Muscle layer of duodenum (tissue), 2 donors: ENCODE results near the gene ZFYVE27.

ENCODE experiments used
- H3K27ac ChIP-seq: one replicate; pipeline ENCODE4 v1.7.0; 2013; ENCODE audit warnings: mild to moderate bottlenecking, low read length
- H3K27me3 ChIP-seq: one replicate; pipeline ENCODE4 v1.7.0; 2013; ENCODE audit warnings: low read depth, mild to moderate bottlenecking, control low read depth, low read length
- H3K36me3 ChIP-seq, 2 donors: one replicate each; pipeline ENCODE4 v1.7.0; 2013; ENCODE audit warnings: low read length in 2 of 2, control low read depth in 1 of 2, mild to moderate bottlenecking in 1 of 2; ENCODE audit not compliant: insufficient read depth in 2 of 2, control insufficient read depth in 1 of 2
- H3K4me1 ChIP-seq, 2 donors: one replicate each; pipeline ENCODE4 v1.7.0; 2013; ENCODE audit warnings: low read length in 2 of 2, mild to moderate bottlenecking in 2 of 2, control low read depth in 1 of 2, moderate library complexity in 1 of 2; ENCODE audit not compliant: insufficient read depth in 2 of 2, control insufficient read depth in 1 of 2
- H3K4me3 ChIP-seq, 2 donors: one replicate each; pipeline ENCODE4 v1.7.0; 2013; ENCODE audit warnings: low read length in 2 of 2, low read depth in 1 of 2, mild to moderate bottlenecking in 1 of 2
- H3K9me3 ChIP-seq, 2 donors: one replicate each; pipeline ENCODE4 v1.7.0; 2013; ENCODE audit warnings: low read length in 2 of 2, control low read depth in 1 of 2, mild to moderate bottlenecking in 1 of 2; ENCODE audit not compliant: control insufficient read depth in 1 of 2
- donor health status: healthy.

The ZFYVE27 gene

GRCh38 chr10:97734021-97734420 lies 2.9 kb upstream of the ZFYVE27 start:
- H3K9me3 ChIP-seq = no peaks in the 10 kb centered on the region
- no peaks in the 10 kb centered on the region for H3K36me3 ChIP-seq
- no peak overlapping the region for H3K27ac ChIP-seq
- H3K4me1 ChIP-seq = peaks cover 5 to 22% of the 10 kb centered on the region in 2 donors
- no peaks in the 10 kb centered on the region for H3K27me3 ChIP-seq
- no peak overlapping the region for H3K4me3 ChIP-seq

- Histone ChIP-seq H3K27me3 (no peaks in the 10 kb centered on the region), H3K4me3 (peak overlapping the region; percentile 79 to 81), H3K9me3 (no peaks in the 10 kb centered on the region), H3K27ac (no peak overlapping the region), H3K4me1 (peaks cover 5 to 24% of the 10 kb centered on the region in 2 donors), H3K36me3 (peaks cover 8 to 12% of the 10 kb centered on the region in 2 donors)
Measured at GRCh38 chr10:97736403-97736901, 476 bp upstream of the ZFYVE27 start.

- H3K9me3 ChIP-seq = no peaks in the 10 kb centered on the region
- peak overlapping the region; percentile 91 for H3K27ac ChIP-seq
- H3K4me1 ChIP-seq = peaks cover 5 to 16% of the 10 kb centered on the region in 2 donors
- H3K27me3 ChIP-seq = no peaks in the 10 kb centered on the region
- H3K36me3 ChIP-seq = peaks cover 8 to 13% of the 10 kb centered on the region in 2 donors
- H3K4me3 ChIP-seq = peak overlapping the region; percentile 79 to 81
Measured at GRCh38 chr10:97737770-97738265, 890 bp downstream of the ZFYVE27 start.

DNA sequence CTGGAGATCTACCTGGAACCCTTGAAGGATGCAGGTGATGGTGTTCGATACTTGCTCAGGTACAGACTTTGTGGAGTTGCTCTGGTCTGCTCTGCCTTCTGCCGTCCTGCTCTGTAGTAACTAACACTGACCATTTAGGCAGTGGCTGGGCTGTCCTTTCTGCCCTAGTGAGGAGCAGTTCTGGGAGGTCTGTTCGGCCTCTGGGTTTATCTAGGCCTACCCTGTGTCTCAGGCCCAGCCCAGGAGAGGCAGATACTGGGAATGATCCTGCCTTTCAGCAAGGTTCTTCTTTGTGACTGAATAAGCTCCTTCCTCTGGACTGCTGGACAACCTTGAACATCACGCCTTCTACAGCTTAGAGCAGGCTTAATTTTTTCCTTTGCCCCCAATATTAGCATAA lies 1.7 kb downstream of the ZFYVE27 start:
- no peaks in the 10 kb centered on the region for H3K9me3 ChIP-seq
- no peaks in the 10 kb centered on the region for H3K27me3 ChIP-seq
- H3K36me3 ChIP-seq = peaks cover 15 to 21% of the 10 kb centered on the region in 2 donors
- H3K4me1 ChIP-seq = peaks cover 5 to 16% of the 10 kb centered on the region in 2 donors
- no peak overlapping the region for H3K4me3 ChIP-seq
- H3K27ac ChIP-seq = no peak overlapping the region

DNA sequence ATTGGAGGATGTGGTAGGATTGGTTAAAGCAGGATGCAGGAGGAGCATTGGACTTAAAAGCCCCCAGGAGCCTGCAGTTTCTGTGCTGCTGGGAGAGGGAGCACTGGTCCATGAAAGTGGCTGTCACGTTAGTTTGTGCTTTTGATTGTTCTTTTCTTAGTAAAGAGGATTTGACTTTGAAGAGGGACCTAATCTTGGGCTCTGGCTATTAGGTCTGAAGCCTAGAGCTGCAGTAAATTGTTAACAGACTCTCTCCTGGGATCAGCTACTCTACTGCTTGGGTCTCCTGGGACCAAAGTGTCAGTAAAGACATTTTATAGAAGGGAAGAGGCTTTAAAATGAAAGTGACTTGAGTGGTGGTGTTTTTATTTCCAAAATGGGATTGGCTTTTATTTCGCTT lies 3.7 kb downstream of the ZFYVE27 start:
- no peak overlapping the region for H3K4me3 ChIP-seq
- no peaks in the 10 kb centered on the region for H3K27me3 ChIP-seq
- H3K27ac ChIP-seq = no peak overlapping the region
- peaks cover 34 to 36% of the 10 kb centered on the region in 2 donors for H3K36me3 ChIP-seq
- H3K4me1 ChIP-seq = peaks cover 5 to 16% of the 10 kb centered on the region in 2 donors
- no peaks in the 10 kb centered on the region for H3K9me3 ChIP-seq

DNA sequence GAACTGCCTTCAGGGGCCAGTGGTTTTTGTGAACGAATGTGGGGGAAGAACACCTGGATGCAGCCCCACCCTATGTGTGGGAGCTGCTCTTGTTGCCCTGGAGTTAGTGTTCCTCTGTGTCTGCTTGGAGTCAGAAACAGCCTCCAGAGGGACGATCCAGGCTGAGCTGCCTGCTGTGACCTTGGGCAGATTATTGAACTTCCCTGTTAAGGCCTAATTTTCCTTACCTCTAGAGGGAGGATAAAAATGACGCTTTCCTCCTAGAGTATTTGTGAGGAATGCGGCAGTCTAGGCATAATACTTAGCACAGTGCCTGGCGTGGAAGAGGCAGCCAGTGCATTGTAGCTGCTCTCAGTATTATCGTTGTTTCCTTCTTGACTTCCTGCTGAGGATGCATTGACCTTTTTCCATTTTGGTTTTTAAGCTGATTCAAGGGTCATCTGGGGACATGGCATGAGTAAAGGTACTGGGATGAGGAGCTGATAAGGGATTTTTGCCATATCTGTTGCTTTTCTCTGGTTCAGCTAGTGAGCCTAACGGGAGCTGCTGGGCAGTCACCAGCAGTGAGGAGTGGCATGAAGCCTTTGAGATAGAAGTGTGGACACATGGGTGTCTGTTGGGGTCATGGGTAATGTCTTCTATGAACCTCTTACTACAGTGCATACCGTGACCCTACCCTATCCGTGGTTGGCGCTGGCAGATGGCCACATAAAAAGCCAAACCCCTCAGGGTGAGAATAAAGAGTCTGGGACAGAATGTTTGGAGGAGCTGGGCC lies 6.4 kb downstream of the ZFYVE27 start:
- Histone ChIP-seq H3K4me3 (no peak overlapping the region), H3K27ac (no peak overlapping the region), H3K9me3 (no peaks in the 10 kb centered on the region), H3K36me3 (peaks cover 51 to 52% of the 10 kb centered on the region in 2 donors), H3K27me3 (no peaks in the 10 kb centered on the region), H3K4me1 (peaks cover 0 to 10% of the 10 kb centered on the region in 2 donors)

DNA sequence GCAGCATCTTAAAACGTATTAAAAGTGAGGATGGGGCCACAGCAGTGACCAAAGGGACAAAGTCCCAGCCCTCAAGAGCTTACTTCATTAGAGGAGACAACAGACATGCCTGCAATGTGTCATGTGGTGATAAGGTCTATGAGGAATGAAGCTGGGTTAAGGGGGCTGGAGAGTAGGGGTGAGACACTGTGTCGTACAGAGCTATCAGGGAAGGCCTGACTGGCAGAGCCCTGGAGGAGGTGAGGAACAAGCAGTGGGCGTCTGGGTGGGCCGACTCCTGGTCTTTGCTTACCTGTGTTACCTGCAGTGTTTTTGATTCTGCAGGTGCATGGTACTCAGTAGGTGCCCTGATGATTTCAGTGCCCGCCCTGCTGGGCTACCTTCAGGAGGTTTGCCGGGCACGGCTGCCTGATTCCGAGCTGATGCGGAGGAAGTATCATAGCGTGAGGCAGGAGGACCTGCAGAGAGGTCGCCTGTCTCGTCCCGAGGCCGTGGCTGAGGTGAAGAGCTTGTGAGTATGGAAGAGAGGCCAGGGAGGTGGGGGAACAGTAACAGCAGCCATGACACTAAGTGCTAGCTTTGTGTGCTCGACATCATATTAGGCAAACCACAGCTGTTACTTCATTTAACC lies 7.6 kb downstream of the ZFYVE27 start:
- Histone ChIP-seq H3K4me1 (peaks cover 0 to 5% of the 10 kb centered on the region in 2 donors), H3K27me3 (no peaks in the 10 kb centered on the region), H3K27ac (no peak overlapping the region), H3K36me3 (peaks cover 61 to 62% of the 10 kb centered on the region in 2 donors), H3K9me3 (no peaks in the 10 kb centered on the region), H3K4me3 (no peak overlapping the region)

DNA sequence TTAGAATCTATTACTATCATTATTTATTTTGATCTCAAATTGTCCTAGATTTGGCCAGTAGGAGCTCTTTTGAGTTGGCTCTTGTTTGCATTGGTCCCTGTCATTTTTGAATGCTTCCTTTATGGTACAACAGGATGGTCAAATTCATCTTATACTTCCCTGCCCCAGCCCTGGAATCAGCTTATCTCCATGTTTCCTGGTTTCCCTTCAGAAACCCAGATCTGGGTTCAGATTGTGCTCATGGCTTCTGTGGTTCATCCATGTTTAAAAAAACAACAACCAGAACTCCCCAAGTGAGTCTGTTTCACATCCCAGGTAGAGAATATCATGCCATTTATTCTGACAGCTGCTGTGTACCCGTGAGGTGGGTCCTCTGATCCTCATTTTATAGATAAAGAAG lies 10.6 kb downstream of the ZFYVE27 start:
- H3K27me3 ChIP-seq = no peaks in the 10 kb centered on the region
- no peak overlapping the region for H3K27ac ChIP-seq
- peaks cover 79 to 84% of the 10 kb centered on the region in 2 donors for H3K36me3 ChIP-seq
- no peak overlapping the region for H3K4me3 ChIP-seq
- H3K4me1 ChIP-seq = no peaks in the 10 kb centered on the region
- no peaks in the 10 kb centered on the region for H3K9me3 ChIP-seq

DNA sequence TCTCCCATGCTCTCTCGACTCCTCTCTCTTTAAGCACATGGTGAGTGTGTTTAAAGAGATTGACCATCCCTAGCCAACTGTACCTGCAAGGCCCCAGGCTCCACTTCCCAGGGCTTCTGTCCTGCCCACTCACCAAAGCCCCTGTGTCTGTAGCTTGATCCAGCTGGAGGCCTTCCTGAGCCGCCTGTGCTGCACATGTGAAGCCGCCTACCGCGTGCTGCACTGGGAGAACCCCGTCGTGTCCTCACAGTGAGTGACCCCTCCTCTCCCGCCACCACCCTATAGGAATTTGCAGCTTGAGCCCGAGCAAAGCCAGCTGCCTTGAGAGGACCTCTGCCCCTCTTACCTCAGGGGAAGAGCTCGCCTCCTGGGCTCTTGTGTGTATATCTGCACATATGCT lies 11.2 kb downstream of the ZFYVE27 start:
- no peaks in the 10 kb centered on the region for H3K9me3 ChIP-seq
- no peaks in the 10 kb centered on the region for H3K4me1 ChIP-seq
- H3K36me3 ChIP-seq = peaks cover 78 to 87% of the 10 kb centered on the region in 2 donors
- no peaks in the 10 kb centered on the region for H3K27me3 ChIP-seq
- no peak overlapping the region for H3K4me3 ChIP-seq
- H3K27ac ChIP-seq = no peak overlapping the region

- no peak overlapping the region for H3K27ac ChIP-seq
- no peaks in the 10 kb centered on the region for H3K4me1 ChIP-seq
- peaks cover 67 to 96% of the 10 kb centered on the region in 2 donors for H3K36me3 ChIP-seq
- no peaks in the 10 kb centered on the region for H3K27me3 ChIP-seq
- no peaks in the 10 kb centered on the region for H3K9me3 ChIP-seq
- H3K4me3 ChIP-seq = no peak overlapping the region
Measured at GRCh38 chr10:97752956-97753355, 16.0 kb downstream of the ZFYVE27 start.

- Histone ChIP-seq H3K4me3 (no peak overlapping the region), H3K27me3 (no peaks in the 10 kb centered on the region), H3K27ac (no peak overlapping the region), H3K36me3 (peaks cover 55 to 89% of the 10 kb centered on the region in 2 donors), H3K9me3 (no peaks in the 10 kb centered on the region), H3K4me1 (no peaks in the 10 kb centered on the region)
Measured at GRCh38 chr10:97754726-97755125, 17.8 kb downstream of the ZFYVE27 start.
